Esophagus muscularis mucosa (tissue), 4 donors: ENCODE data around the gene FAM3C. TPM values are rescaled to one million over a fixed set of nuclear protein-coding genes. Genes with fewer than 3 reads are reported as not detected.
A peak's percentile ranks its signal among the peaks of the same experiment; 100 is the strongest.

Experiments
- DNase-seq: peaks from one replicate; pipeline ENCODE4 v3.0.0-alpha.2; 2017; ENCODE audit errors: extremely low spot score
- H3K27ac ChIP-seq, 4 donors: fragments of 200-600 bp; sonication (generic); replicated peaks in 1 of 4; 1 replicate in 3 of 4; 2 replicates in 1 of 4; pipeline ENCODE4 v1.5.1; 2016 to 2019; ENCODE audit warnings: mild to moderate bottlenecking in 1 of 4
- H3K27me3 ChIP-seq, 4 donors: fragments of 200-600 bp; sonication (generic); one replicate each; pipeline versions ENCODE4 v1.5.1 to v1.6.0; 2016 to 2019
- H3K36me3 ChIP-seq, 4 donors: fragments of 200-600 bp; sonication (generic); one replicate each; pipeline ENCODE4 v1.5.1; 2016 to 2019
- H3K4me1 ChIP-seq, 4 donors: fragments of 200-600 bp; sonication (generic); one replicate each; pipeline ENCODE4 v1.5.1; 2016 to 2019
- H3K4me3 ChIP-seq, 4 donors: fragments of 200-600 bp; sonication (generic); 1 replicate in 2 of 4; 2 replicates in 2 of 4; pipeline ENCODE4 v1.5.1; 2016 to 2019; ENCODE audit warnings: mild to moderate bottlenecking in 4 of 4, moderate library complexity in 1 of 4
- H3K9me3 ChIP-seq, 4 donors: fragments of 200-600 bp; sonication (generic); 1 replicate in 3 of 4; 2 replicates in 1 of 4; pipeline ENCODE4 v1.5.1; 2016 to 2019
- EP300 ChIP-seq: sonication (generic); formaldehyde crosslinking; IDR thresholded peaks from one replicate; pipeline ENCODE4 v1.6.1; 2017; ENCODE audit warnings: antibody characterized with exemption
- POLR2A ChIP-seq: fragments of 450-650 bp; IDR thresholded peaks from one replicate; pipeline ENCODE4 v1.6.1; 2017; ENCODE audit warnings: antibody characterized with exemption, moderate library complexity, mild to moderate bottlenecking, low read depth
- POLR2AphosphoS5 ChIP-seq, 2 donors: sonication (generic); formaldehyde crosslinking; IDR thresholded peaks; one replicate each; pipeline ENCODE4 v1.6.1; 2017; ENCODE audit warnings: antibody characterized with exemption in 2 of 2
- WGBS: methylation state at CpG from one replicate; pipeline ENCODE4 v1.1.5; 2018; 5-methylcytosine and 5-hydroxymethylcytosine counted together
- intact Hi-C: fragments of 100-400 bp; cut with DNase I; formaldehyde crosslinking; loops from one replicate; pipeline ENCODE4 v1.15.1; 2023
- total RNA-seq, 4 donors: library from RNA; depleted of rRNA; stranded (reverse); fragments of >200 nt; gene quantifications; one replicate each; pipeline versions ENCODE4 v1.1.0 to v1.2.1, GENCODE V29; 2016
- TF ChIP-seq, protein P1 (sequence below), 3 experiments: fragments of 200-600 bp in 2 of 3; fragments of 450-650 bp in 1 of 3; sonication (generic) in 2 of 3; IDR thresholded peaks; one replicate each; pipeline ENCODE4 v1.5.1; 2017 to 2019; ENCODE audit warnings: antibody characterized with exemption in 3 of 3, mild to moderate bottlenecking in 2 of 3, moderate library complexity in 1 of 3

Gene FAM3C
- total RNA-seq, 4 donors from 2014 or later = 26.6 to 41.9 (median 30.7) TPM

DNA sequence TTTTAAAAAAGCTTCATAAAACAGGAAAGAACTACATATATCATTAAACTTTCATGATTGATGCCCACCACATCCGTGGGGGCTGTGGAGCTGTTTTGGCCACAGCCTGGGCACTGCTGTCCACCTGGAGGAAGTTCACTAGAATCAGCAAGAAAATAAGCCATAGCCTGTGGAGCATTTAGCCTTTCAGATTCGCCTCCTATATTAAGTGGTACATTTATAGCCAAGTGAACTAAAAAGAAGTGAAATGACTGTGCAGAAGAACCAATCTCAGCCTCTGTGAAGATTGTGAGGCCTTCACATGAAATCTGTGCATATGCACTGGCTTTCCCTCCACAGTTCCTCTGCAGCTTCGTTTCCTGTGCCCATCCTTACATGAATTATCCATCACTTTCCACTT is 43.8 kb downstream of the FAM3C start:
- WGBS = 80% methylated on average over 3 of the region's 3 CpGs
- intact Hi-C loops = no loop called here

DNA sequence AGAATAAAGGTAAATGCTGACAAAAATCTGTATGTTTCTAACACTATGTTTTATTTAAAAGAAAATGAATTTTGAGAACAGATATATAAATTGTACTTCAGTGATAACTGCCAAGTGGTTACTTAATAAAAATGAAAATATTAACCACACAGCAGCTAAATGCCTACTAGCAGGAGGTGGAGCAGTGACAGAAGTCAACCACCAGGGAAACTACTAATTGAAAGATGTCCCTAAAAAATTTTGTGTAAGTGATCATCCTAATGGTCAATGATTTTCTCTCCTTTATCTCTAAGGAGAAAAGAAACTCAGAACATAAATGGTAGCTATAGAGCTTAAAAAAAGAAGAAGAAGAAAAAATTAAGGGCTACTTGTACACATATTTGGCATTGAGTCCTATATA is 44.4 kb downstream of the FAM3C start:
- DNase-seq = no peak
- Histone ChIP-seq H3K9me3 (no peaks in the 10 kb centered on the region), H3K36me3 (peaks cover 14 to 47% (median 20%) of the 10 kb centered on the region in 4 donors), H3K27ac (no peak overlapping the region), H3K4me3 (no peak overlapping the region), H3K27me3 (no peaks in the 10 kb centered on the region), H3K4me1 (no peaks in the 10 kb centered on the region)
- intact Hi-C loops = no loop called here
- TF ChIP-seq POLR2A = no peak
- TF ChIP-seq POLR2AphosphoS5 (IDR thresholded peaks at IDR 0.05) = no peak
- no peak for TF ChIP-seq EP300
- TF ChIP-seq, protein P1, sequence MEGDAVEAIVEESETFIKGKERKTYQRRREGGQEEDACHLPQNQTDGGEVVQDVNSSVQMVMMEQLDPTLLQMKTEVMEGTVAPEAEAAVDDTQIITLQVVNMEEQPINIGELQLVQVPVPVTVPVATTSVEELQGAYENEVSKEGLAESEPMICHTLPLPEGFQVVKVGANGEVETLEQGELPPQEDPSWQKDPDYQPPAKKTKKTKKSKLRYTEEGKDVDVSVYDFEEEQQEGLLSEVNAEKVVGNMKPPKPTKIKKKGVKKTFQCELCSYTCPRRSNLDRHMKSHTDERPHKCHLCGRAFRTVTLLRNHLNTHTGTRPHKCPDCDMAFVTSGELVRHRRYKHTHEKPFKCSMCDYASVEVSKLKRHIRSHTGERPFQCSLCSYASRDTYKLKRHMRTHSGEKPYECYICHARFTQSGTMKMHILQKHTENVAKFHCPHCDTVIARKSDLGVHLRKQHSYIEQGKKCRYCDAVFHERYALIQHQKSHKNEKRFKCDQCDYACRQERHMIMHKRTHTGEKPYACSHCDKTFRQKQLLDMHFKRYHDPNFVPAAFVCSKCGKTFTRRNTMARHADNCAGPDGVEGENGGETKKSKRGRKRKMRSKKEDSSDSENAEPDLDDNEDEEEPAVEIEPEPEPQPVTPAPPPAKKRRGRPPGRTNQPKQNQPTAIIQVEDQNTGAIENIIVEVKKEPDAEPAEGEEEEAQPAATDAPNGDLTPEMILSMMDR (IDR thresholded peaks at IDR 0.05) = peak in 1 of 3 experiments; percentile 3

More for the DNA sequence above, 43.8 kb downstream of the FAM3C start:
- no peaks in the 10 kb centered on the region for H3K4me1 ChIP-seq
- no peak for DNase-seq
- no peaks in the 10 kb centered on the region for H3K9me3 ChIP-seq
- TF ChIP-seq POLR2A = no peak
- TF ChIP-seq EP300 = no peak
- no peak for TF ChIP-seq POLR2AphosphoS5 (IDR thresholded peaks at IDR 0.05)
- TF ChIP-seq, protein P1 (IDR thresholded peaks at IDR 0.05) = no peak
- H3K36me3 ChIP-seq = peaks cover 14 to 47% (median 17%) of the 10 kb centered on the region in 4 donors
- H3K4me3 ChIP-seq = no peak overlapping the region
- no peaks in the 10 kb centered on the region for H3K27me3 ChIP-seq
- no peak overlapping the region for H3K27ac ChIP-seq

DNA sequence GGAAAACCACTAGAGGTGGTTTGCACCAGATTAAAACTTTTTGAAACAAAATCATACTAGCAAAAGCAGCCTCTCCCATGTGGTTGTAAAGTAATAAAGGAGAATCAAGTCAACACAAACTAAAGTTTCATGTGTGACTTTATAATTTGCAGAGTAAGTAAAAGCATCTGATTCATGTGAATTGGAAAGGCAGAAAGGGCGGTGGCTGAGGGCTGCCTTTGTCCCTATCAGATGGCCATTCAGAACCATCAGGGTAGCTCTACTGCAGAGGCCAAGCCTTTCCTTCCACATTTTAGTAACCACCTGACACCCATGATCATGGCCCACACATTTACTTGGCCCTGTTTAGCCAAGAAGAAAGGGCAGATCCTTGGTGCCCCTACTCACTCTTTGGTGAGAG is 51.6 kb downstream of the FAM3C start:
- DNase-seq = no peak
- Histone ChIP-seq H3K27ac (no peak overlapping the region), H3K36me3 (peaks cover 0 to 12% (median 9%) of the 10 kb centered on the region in 4 donors), H3K4me1 (no peaks in the 10 kb centered on the region), H3K4me3 (no peak overlapping the region), H3K9me3 (no peaks in the 10 kb centered on the region), H3K27me3 (no peaks in the 10 kb centered on the region)
- intact Hi-C loops = no loop called here
- TF ChIP-seq, protein P1 (IDR thresholded peaks at IDR 0.05) = no peak
- TF ChIP-seq EP300 (no peak), POLR2A (no peak)
- 100% methylated on average over 1 of the region's 1 CpG for WGBS

DNA sequence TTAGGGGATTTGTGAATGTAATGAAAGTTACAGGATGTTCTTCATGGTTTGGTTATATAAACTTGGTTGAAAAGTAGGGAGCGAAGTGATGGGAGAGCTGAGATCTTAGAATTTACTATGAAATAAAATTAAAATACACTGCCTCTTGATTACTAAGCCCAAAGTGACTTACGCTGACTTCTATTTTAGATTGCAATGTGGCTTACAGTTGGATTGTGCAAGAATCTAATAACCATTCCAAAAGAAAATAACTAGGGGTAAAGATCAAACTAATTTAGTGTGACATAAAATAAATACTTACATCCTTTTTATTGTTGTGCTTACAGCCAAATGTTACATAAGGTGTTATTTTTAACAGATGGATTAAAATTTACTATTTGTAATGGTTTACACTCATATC is 52.0 kb downstream of the FAM3C start:
- intact Hi-C loops = no loop called here
- WGBS = 88% methylated on average over 2 of the region's 2 CpGs
- DNase-seq = no peak
- Histone ChIP-seq H3K9me3 (no peaks in the 10 kb centered on the region), H3K4me3 (no peak overlapping the region), H3K27me3 (no peaks in the 10 kb centered on the region), H3K36me3 (peaks cover 0 to 12% (median 9%) of the 10 kb centered on the region in 4 donors), H3K4me1 (no peaks in the 10 kb centered on the region), H3K27ac (no peak overlapping the region)
- TF ChIP-seq, protein P1 (IDR thresholded peaks at IDR 0.05) = no peak
- no peak for TF ChIP-seq POLR2A
- TF ChIP-seq POLR2AphosphoS5 (IDR thresholded peaks at IDR 0.05) = no peak
- no peak for TF ChIP-seq EP300

DNA sequence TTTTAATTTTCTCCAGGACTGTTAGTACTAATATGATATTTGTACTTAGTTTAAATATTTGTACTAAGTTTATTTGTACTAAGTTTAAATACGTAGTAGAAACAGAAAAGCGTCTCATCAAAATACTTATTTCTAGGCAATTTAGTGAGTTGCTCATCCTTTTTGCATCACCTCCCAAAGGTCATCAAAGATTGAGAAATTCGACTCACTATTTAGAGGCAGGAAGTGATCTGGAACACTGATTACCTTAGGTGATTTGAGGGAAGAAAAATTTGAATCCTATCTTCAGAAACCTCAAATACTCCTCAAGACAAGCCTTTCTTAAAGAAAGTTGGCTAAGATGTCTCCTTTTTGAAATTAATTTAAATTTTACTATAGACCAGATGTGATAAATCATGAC is 52.8 kb downstream of the FAM3C start:
- Histone ChIP-seq H3K36me3 (peaks cover 0 to 12% (median 9%) of the 10 kb centered on the region in 4 donors), H3K27me3 (no peaks in the 10 kb centered on the region), H3K27ac (no peak overlapping the region), H3K4me1 (no peaks in the 10 kb centered on the region), H3K4me3 (no peak overlapping the region), H3K9me3 (no peaks in the 10 kb centered on the region)
- 60% methylated on average over 3 of the region's 3 CpGs for WGBS
- TF ChIP-seq EP300 = no peak
- TF ChIP-seq POLR2AphosphoS5 (IDR thresholded peaks at IDR 0.05) = no peak
- no peak for DNase-seq
- intact Hi-C loops = no loop called here
